ENCODE results near the gene RPS3.

Gene RPS3

GRCh38 chr11:75430714-75431532, 31.6 kb downstream of the RPS3 start:
- Histone ChIP-seq H3K36me3 (ENCODE audit: insufficient read depth, low read length) (no peaks in the 10 kb centered on the region), H3K4me3 (ENCODE audit: low read depth in 1 of 2, low read length in 2 of 2) (peak overlapping the region in 1 of 2 donors; percentile 38), H3K27me3 (ENCODE audit: control insufficient read depth in 1 of 2, insufficient read depth in 2 of 2, low read length in 2 of 2) (peaks cover 16 to 36% of the 10 kb centered on the region in 2 donors), H3K4me1 (ENCODE audit: insufficient read depth, low read length) (peaks cover 6% of the 10 kb centered on the region), H3K9me3 (ENCODE audit: low read length) (no peaks in the 10 kb centered on the region), H3K27ac (ENCODE audit: low read depth, low read length) (no peak overlapping the region), H3K9ac (ENCODE audit: low read length) (no peak overlapping the region)

- Histone ChIP-seq H3K9ac (ENCODE audit: low read length) (no peak overlapping the region), H3K27me3 (ENCODE audit: control insufficient read depth in 1 of 2, insufficient read depth in 2 of 2, low read length in 2 of 2) (peaks cover 16 to 36% of the 10 kb centered on the region in 2 donors), H3K9me3 (ENCODE audit: low read length) (no peaks in the 10 kb centered on the region), H3K4me3 (ENCODE audit: low read depth in 1 of 2, low read length in 2 of 2) (no peak overlapping the region), H3K27ac (ENCODE audit: low read depth, low read length) (no peak overlapping the region), H3K4me1 (ENCODE audit: insufficient read depth, low read length) (peaks cover 6% of the 10 kb centered on the region), H3K36me3 (ENCODE audit: insufficient read depth, low read length) (no peaks in the 10 kb centered on the region)
Measured at GRCh38 chr11:75431533-75432525, 32.5 kb downstream of the RPS3 start.

- Histone ChIP-seq H3K27ac (ENCODE audit: low read depth, low read length) (no peak within 1 kb of the TSS), H3K9ac (ENCODE audit: low read length) (no peak within 1 kb of the TSS), H3K4me3 (ENCODE audit: low read depth in 1 of 2, low read length in 2 of 2) (no peak within 1 kb of the TSS), H3K27me3 (ENCODE audit: control insufficient read depth in 1 of 2, insufficient read depth in 2 of 2, low read length in 2 of 2) (peaks cover 16 to 36% of the 10 kb centered on the region in 2 donors), H3K36me3 (ENCODE audit: insufficient read depth, low read length) (no peaks in the 10 kb centered on the region), H3K4me1 (ENCODE audit: insufficient read depth, low read length) (peaks cover 6% of the 10 kb centered on the region), H3K9me3 (ENCODE audit: low read length) (no peaks in the 10 kb centered on the region)
Measured at GRCh38 chr11:75432911-75433321, 33.6 kb downstream of the RPS3 start, which contains the start of gene KLHL35. KLHL35 (minus strand) TSS chr11:75433203; CDS start chr11:75430629, 2,574 bp downstream.

GRCh38 chr11:75433443-75433842, 34.1 kb downstream of the RPS3 start:
- H3K4me3 ChIP-seq (ENCODE audit: low read depth in 1 of 2, low read length in 2 of 2) = no peak overlapping the region
- H3K9ac ChIP-seq (ENCODE audit: low read length) = no peak overlapping the region
- H3K36me3 ChIP-seq (ENCODE audit: insufficient read depth, low read length) = no peaks in the 10 kb centered on the region
- peaks cover 16 to 36% of the 10 kb centered on the region in 2 donors for H3K27me3 ChIP-seq (ENCODE audit: control insufficient read depth in 1 of 2, insufficient read depth in 2 of 2, low read length in 2 of 2)
- H3K27ac ChIP-seq (ENCODE audit: low read depth, low read length) = no peak overlapping the region
- no peaks in the 10 kb centered on the region for H3K9me3 ChIP-seq (ENCODE audit: low read length)
- peaks cover 6% of the 10 kb centered on the region for H3K4me1 ChIP-seq (ENCODE audit: insufficient read depth, low read length)

GRCh38 chr11:75434051-75434450, 34.7 kb downstream of the RPS3 start:
- H3K9ac ChIP-seq (ENCODE audit: low read length) = no peak overlapping the region
- no peak overlapping the region for H3K4me3 ChIP-seq (ENCODE audit: low read depth in 1 of 2, low read length in 2 of 2)
- H3K4me1 ChIP-seq (ENCODE audit: insufficient read depth, low read length) = peaks cover 6% of the 10 kb centered on the region
- no peak overlapping the region for H3K27ac ChIP-seq (ENCODE audit: low read depth, low read length)
- peaks cover 13 to 33% of the 10 kb centered on the region in 2 donors for H3K27me3 ChIP-seq (ENCODE audit: control insufficient read depth in 1 of 2, insufficient read depth in 2 of 2, low read length in 2 of 2)
- no peaks in the 10 kb centered on the region for H3K9me3 ChIP-seq (ENCODE audit: low read length)
- H3K36me3 ChIP-seq (ENCODE audit: insufficient read depth, low read length) = no peaks in the 10 kb centered on the region

GRCh38 chr11:75434886-75435570, 35.7 kb downstream of the RPS3 start:
- Histone ChIP-seq H3K4me3 (ENCODE audit: low read depth in 1 of 2, low read length in 2 of 2) (no peak overlapping the region), H3K9me3 (ENCODE audit: low read length) (no peaks in the 10 kb centered on the region), H3K9ac (ENCODE audit: low read length) (no peak overlapping the region), H3K27ac (ENCODE audit: low read depth, low read length) (no peak overlapping the region), H3K36me3 (ENCODE audit: insufficient read depth, low read length) (no peaks in the 10 kb centered on the region), H3K4me1 (ENCODE audit: insufficient read depth, low read length) (peaks cover 6% of the 10 kb centered on the region), H3K27me3 (ENCODE audit: control insufficient read depth in 1 of 2, insufficient read depth in 2 of 2, low read length in 2 of 2) (peaks cover 10 to 25% of the 10 kb centered on the region in 2 donors)

- no peak overlapping the region for H3K4me3 ChIP-seq (ENCODE audit: low read depth in 1 of 2, low read length in 2 of 2)
- peaks cover 7 to 23% of the 10 kb centered on the region in 2 donors for H3K27me3 ChIP-seq (ENCODE audit: control insufficient read depth in 1 of 2, insufficient read depth in 2 of 2, low read length in 2 of 2)
- no peak overlapping the region for H3K9ac ChIP-seq (ENCODE audit: low read length)
- no peaks in the 10 kb centered on the region for H3K9me3 ChIP-seq (ENCODE audit: low read length)
- H3K4me1 ChIP-seq (ENCODE audit: insufficient read depth, low read length) = peaks cover 4% of the 10 kb centered on the region
- no peaks in the 10 kb centered on the region for H3K36me3 ChIP-seq (ENCODE audit: insufficient read depth, low read length)
- H3K27ac ChIP-seq (ENCODE audit: low read depth, low read length) = no peak overlapping the region
Measured at GRCh38 chr11:75435571-75435925, 36.2 kb downstream of the RPS3 start.

GRCh38 chr11:75436806-75437205, 37.5 kb downstream of the RPS3 start:
- Histone ChIP-seq H3K4me3 (ENCODE audit: low read depth in 1 of 2, low read length in 2 of 2) (no peak overlapping the region), H3K27ac (ENCODE audit: low read depth, low read length) (no peak overlapping the region), H3K36me3 (ENCODE audit: insufficient read depth, low read length) (no peaks in the 10 kb centered on the region), H3K27me3 (ENCODE audit: control insufficient read depth in 1 of 2, insufficient read depth in 2 of 2, low read length in 2 of 2) (peaks cover 0 to 10% of the 10 kb centered on the region in 2 donors), H3K9me3 (ENCODE audit: low read length) (no peaks in the 10 kb centered on the region), H3K9ac (ENCODE audit: low read length) (no peak overlapping the region), H3K4me1 (ENCODE audit: insufficient read depth, low read length) (no peaks in the 10 kb centered on the region)

- Histone ChIP-seq H3K36me3 (ENCODE audit: insufficient read depth, low read length) (no peaks in the 10 kb centered on the region), H3K27ac (ENCODE audit: low read depth, low read length) (no peak overlapping the region), H3K9me3 (ENCODE audit: low read length) (no peaks in the 10 kb centered on the region), H3K4me3 (ENCODE audit: low read depth in 1 of 2, low read length in 2 of 2) (no peak overlapping the region), H3K27me3 (ENCODE audit: control insufficient read depth in 1 of 2, insufficient read depth in 2 of 2, low read length in 2 of 2) (peaks cover 0 to under 1% of the 10 kb centered on the region in 2 donors), H3K4me1 (ENCODE audit: insufficient read depth, low read length) (no peaks in the 10 kb centered on the region), H3K9ac (ENCODE audit: low read length) (no peak overlapping the region)
Measured at GRCh38 chr11:75437966-75438659, 38.8 kb downstream of the RPS3 start.

GRCh38 chr11:75439026-75439425, 39.7 kb downstream of the RPS3 start:
- H3K9ac ChIP-seq (ENCODE audit: low read length) = no peak overlapping the region
- H3K4me1 ChIP-seq (ENCODE audit: insufficient read depth, low read length) = no peaks in the 10 kb centered on the region
- H3K27me3 ChIP-seq (ENCODE audit: control insufficient read depth in 1 of 2, insufficient read depth in 2 of 2, low read length in 2 of 2) = no peaks in the 10 kb centered on the region
- no peaks in the 10 kb centered on the region for H3K9me3 ChIP-seq (ENCODE audit: low read length)
- no peak overlapping the region for H3K27ac ChIP-seq (ENCODE audit: low read depth, low read length)
- no peaks in the 10 kb centered on the region for H3K36me3 ChIP-seq (ENCODE audit: insufficient read depth, low read length)
- H3K4me3 ChIP-seq (ENCODE audit: low read depth in 1 of 2, low read length in 2 of 2) = no peak overlapping the region
